ENCODE results near the gene CAMSAP2. TPM values are rescaled to one million over a fixed set of nuclear protein-coding genes. Genes with fewer than 3 reads are reported as not detected.
A peak's percentile ranks its signal among the peaks of the same experiment; 100 is the strongest.

Gene CAMSAP2
- total RNA-seq, 4 donors from 2014 or later: 8.2 to 12.5 (median 9.1) TPM

DNA sequence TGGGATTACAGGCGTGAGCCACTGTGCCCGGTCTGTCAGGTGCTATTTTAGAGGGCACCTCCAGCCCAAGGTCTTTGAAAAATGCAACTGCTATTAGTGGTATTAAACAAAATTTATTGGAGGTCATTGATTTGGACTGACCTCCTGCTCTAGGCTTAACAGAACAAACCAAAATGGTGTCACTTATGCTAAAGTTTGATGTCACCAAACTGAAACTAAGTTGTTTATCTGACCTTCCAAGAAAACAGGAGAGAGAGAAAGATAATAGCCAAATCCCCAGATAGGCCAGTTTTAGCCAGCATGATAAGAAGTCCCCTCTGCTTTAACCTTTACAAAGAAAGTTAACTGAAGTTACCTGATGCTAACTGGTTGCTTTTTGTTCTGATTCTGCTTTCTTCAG, 147.9 kb downstream of the CAMSAP2 start:
- no peak for TF ChIP-seq POLR2A (IDR thresholded peaks at IDR 0.05)
- no peak for TF ChIP-seq EP300 (IDR thresholded peaks at IDR 0.05; ENCODE audit: low read depth)
- TF ChIP-seq, protein P1, sequence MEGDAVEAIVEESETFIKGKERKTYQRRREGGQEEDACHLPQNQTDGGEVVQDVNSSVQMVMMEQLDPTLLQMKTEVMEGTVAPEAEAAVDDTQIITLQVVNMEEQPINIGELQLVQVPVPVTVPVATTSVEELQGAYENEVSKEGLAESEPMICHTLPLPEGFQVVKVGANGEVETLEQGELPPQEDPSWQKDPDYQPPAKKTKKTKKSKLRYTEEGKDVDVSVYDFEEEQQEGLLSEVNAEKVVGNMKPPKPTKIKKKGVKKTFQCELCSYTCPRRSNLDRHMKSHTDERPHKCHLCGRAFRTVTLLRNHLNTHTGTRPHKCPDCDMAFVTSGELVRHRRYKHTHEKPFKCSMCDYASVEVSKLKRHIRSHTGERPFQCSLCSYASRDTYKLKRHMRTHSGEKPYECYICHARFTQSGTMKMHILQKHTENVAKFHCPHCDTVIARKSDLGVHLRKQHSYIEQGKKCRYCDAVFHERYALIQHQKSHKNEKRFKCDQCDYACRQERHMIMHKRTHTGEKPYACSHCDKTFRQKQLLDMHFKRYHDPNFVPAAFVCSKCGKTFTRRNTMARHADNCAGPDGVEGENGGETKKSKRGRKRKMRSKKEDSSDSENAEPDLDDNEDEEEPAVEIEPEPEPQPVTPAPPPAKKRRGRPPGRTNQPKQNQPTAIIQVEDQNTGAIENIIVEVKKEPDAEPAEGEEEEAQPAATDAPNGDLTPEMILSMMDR (IDR thresholded peaks at IDR 0.05): no peak
- no peak for TF ChIP-seq POLR2AphosphoS5 (IDR thresholded peaks at IDR 0.05)
- intact Hi-C loops (cut with DNase I; ENCODE audit: low total_unique reads) (no loop called here), in situ Hi-C loops (cut with MboI; ENCODE audit: low pct_ligation_motif_present in 1 of 4, low pct_unique_long_range_greater_than_20kb in 1 of 4, low sequenced_read_pairs in 3 of 4) (no loop called here)
- Histone ChIP-seq H3K36me3 (no peaks in the 10 kb centered on the region), H3K4me1 (peaks cover 0 to 23% (median 11%) of the 10 kb centered on the region in 4 donors), H3K27me3 (peaks cover 11% of the 10 kb centered on the region), H3K4me3 (no peak overlapping the region), H3K27ac (no peak overlapping the region), H3K9me3 (no peaks in the 10 kb centered on the region)
- WGBS, 2 donors (ENCODE audit: low coverage in 1 of 2): 80 to 89% methylated on average over 2 of the region's 2 CpGs
- no peak for DNase-seq

DNA sequence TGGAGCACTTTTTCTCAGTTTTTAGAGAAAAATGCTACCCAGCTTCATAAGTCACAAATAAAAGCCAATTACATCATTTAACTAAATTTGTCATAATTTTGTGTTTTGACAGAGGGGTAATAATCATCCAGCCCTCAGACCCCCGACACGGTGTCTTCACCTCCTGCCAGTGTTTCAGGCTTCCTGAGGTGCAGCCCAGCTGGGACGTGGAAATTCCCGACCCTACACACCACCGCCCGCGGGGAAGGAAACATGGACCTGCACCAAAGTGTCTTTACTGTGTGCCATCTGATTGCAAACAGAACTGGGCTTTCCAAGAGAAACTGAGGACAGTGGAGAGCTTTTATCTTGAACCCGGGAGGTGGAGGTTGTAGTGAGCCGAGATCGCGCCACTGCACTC, 148.3 kb downstream of the CAMSAP2 start:
- no peak overlapping the region for H3K4me3 ChIP-seq
- in situ Hi-C loops (cut with MboI; ENCODE audit: low pct_ligation_motif_present in 1 of 4, low pct_unique_long_range_greater_than_20kb in 1 of 4, low sequenced_read_pairs in 3 of 4): no loop called here
- WGBS, 2 donors (ENCODE audit: low coverage in 1 of 2): 70 to 78% methylated on average over 4 to 11 of the region's 11 CpGs
- no peak overlapping the region for H3K27ac ChIP-seq
- H3K4me1 ChIP-seq: peaks cover 0 to 27% (median 16%) of the 10 kb centered on the region in 4 donors
- H3K36me3 ChIP-seq: no peaks in the 10 kb centered on the region
- TF ChIP-seq, protein P1 (IDR thresholded peaks at IDR 0.05): no peak
- no peak for TF ChIP-seq EP300 (IDR thresholded peaks at IDR 0.05; ENCODE audit: low read depth)
- TF ChIP-seq POLR2AphosphoS5 (IDR thresholded peaks at IDR 0.05): no peak
- no peak for TF ChIP-seq POLR2A (IDR thresholded peaks at IDR 0.05)
- DNase-seq: no peak
- intact Hi-C loops (cut with DNase I; ENCODE audit: low total_unique reads): no loop called here
- H3K9me3 ChIP-seq: no peaks in the 10 kb centered on the region
- peaks cover 14% of the 10 kb centered on the region for H3K27me3 ChIP-seq

DNA sequence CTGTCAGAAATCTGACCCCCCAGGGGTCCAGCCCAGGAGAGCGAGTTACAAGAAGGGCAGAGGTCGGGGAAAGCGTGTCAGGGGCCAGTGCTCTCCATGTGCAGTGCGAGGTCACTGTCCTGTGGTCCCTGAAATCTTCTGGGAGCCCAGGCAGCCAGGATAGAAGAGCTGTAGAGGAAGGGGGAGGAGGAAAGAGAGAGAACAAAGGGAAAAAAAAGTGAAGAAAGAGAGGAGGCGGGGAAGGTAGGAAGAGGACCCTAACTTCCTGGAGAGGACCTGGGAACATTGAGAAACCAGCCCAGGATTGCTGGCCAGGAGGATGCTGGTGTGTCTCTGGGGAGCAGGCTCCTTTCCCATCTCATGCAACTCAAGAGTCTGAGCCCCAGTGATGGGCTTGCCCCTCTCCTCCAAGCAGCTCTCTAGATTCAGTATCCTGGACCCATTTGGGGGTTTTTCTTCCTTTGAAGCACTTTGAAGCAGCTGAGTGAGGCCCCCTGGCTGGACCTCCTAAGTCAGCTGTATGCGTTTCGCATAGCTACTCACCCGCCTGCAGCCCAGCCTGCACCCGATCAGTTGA, 149.2 kb downstream of the CAMSAP2 start:
- Histone ChIP-seq H3K4me1 (peaks cover 0 to 35% (median 19%) of the 10 kb centered on the region in 4 donors), H3K4me3 (no peak overlapping the region), H3K27ac (no peak overlapping the region), H3K9me3 (no peaks in the 10 kb centered on the region), H3K36me3 (no peaks in the 10 kb centered on the region), H3K27me3 (peaks cover 14% of the 10 kb centered on the region)
- in situ Hi-C loops (cut with MboI; ENCODE audit: low pct_ligation_motif_present in 1 of 4, low pct_unique_long_range_greater_than_20kb in 1 of 4, low sequenced_read_pairs in 3 of 4): no loop called here
- DNase-seq: no peak
- intact Hi-C loops (cut with DNase I; ENCODE audit: low total_unique reads): no loop called here
- 76 to 100% methylated on average over 1 to 9 of the region's 9 CpGs for WGBS, 2 donors (ENCODE audit: low coverage in 1 of 2)
- TF ChIP-seq, protein P1 (IDR thresholded peaks at IDR 0.05): no peak
- TF ChIP-seq POLR2AphosphoS5 (IDR thresholded peaks at IDR 0.05) (no peak), POLR2A (IDR thresholded peaks at IDR 0.05) (no peak), EP300 (IDR thresholded peaks at IDR 0.05; ENCODE audit: low read depth) (no peak)

DNA sequence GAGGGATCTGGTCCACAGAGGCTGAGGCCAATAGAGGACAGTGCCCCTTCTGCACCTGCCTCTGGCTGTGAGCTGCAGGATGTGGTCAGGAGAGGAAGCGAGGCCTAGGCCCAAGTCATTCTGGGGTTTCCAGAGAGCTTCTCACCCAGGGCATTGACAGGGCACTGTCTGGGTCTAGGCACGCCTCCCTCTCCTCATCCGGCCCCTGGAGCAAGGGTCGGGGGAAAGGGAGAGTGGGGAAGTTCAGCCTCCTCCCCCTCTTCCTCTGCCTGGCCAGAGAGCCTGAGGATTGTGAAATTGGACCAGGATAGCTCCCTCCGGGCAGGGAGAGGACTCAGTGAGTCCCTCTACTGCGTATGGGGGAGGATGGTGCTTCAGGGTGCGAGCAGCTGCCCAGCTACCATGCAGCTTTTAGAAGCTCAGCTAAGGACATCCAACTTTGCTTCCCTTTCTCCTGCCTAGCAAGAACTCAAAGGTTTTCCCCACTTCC, 149.7 kb downstream of the CAMSAP2 start:
- H3K4me1 ChIP-seq: peaks cover 0 to 36% (median 24%) of the 10 kb centered on the region in 4 donors
- no peaks in the 10 kb centered on the region for H3K9me3 ChIP-seq
- no peaks in the 10 kb centered on the region for H3K36me3 ChIP-seq
- DNase-seq: peak; percentile 69
- in situ Hi-C loops (cut with MboI; ENCODE audit: low pct_ligation_motif_present in 1 of 4, low pct_unique_long_range_greater_than_20kb in 1 of 4, low sequenced_read_pairs in 3 of 4): no loop called here
- no peak overlapping the region for H3K4me3 ChIP-seq
- peaks cover 14% of the 10 kb centered on the region for H3K27me3 ChIP-seq
- TF ChIP-seq, protein P1 (IDR thresholded peaks at IDR 0.05): no peak
- TF ChIP-seq POLR2AphosphoS5 (IDR thresholded peaks at IDR 0.05): peak in 1 of 3 donors; percentile 33
- intact Hi-C loops (cut with DNase I; ENCODE audit: low total_unique reads): no loop called here
- 67% methylated on average over 7 of the region's 7 CpGs; no CpG with 5 or more reads in 1 of the 2 donors for WGBS, 2 donors (ENCODE audit: low coverage in 1 of 2)
- no peak overlapping the region for H3K27ac ChIP-seq
